GM18951 (cell line): ENCODE data around the gene ZNF133.
"Not testable (repeated sequence)": the region's sequence is repeated elsewhere in the genome, so short reads cannot be mapped to it uniquely, and the experiment has no call there.

Source experiments
- POLR2A ChIP-seq: IDR thresholded peaks from 4 replicates; pipeline ENCODE4 v1.6.1; 2011; ENCODE audit warnings: mild to moderate bottlenecking; ENCODE audit not compliant: insufficient read length, insufficient read depth; ENCODE audit errors: extremely low read depth
- in situ Hi-C: fragments of 300-500 bp; cut with MboI; formaldehyde crosslinking; loops from one replicate; pipeline ENCODE4 v1.12.0; 2022; ENCODE audit warnings: low sequenced_read_pairs, mixed read lengths, inconsistent platforms; ENCODE audit not compliant: unreplicated experiment

ZNF133 gene

DNA sequence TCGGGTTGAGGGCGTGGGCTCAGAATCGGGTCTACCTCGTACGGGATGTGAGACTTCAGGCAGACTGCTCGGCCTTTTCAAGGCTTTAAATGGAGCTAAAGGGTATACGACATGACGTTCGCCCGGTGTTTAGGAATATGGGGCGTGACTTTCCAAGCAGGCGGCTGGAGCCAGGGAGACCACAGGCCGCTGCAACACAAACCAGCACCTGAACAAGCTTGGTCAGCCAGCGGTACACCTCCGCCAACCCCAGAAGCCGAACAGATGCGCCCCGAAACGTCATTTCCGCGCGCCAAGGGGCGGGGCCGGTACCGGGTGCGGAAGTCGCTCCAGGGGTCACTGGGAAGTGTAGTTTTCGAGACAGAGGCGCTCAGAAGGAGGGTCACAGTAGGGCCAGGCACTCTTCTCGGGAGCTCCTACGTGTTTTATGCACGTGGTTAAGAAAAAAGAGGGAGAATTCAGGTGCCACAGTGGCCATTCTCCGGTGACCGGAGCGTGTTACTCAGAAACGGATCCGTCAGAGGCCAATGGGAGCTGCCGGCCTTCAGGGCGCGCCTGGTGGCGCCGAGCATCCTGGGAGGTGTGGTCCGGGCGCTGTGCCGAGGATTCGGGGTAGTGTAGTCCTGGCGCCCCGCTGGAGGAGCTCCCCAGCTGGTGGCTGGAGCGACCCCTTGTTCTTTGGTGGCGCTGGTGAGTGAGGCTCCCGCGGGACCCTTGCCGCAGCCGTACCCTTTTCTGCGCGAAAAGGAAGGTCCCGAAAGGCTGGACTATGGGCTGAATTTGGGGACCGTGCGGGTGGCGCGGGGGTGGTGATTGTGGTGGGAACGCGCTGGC, at the start of gene ZNF133:
TSS of gene ZNF133 (plus strand) at position 613 of the 834 bp plus-strand sequence. CDS start 17,160 bp downstream, outside the sequence.
- in situ Hi-C loops = no loop called here
- TF ChIP-seq POLR2A = peak; percentile 96

DNA sequence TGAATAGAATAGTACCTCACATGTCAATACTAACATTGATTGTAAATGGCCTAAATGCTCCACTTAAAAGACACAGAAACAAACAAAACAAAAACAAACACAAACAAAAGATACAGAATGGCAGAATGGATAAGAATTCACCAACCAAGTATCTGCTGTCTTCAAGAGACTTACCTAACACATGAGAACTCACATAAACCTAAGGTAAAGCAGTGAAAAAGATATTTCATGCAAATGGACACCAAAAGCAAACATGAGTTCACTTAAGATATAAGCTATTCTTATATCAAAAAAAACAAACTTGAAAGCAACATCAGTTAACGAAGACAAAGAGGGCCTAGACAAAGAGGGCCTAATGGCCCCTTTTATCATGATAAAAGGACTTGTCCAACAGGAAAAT, 47.3 kb upstream of the ZNF133 start:
- in situ Hi-C loops = no loop called here
- no peak for TF ChIP-seq POLR2A

DNA sequence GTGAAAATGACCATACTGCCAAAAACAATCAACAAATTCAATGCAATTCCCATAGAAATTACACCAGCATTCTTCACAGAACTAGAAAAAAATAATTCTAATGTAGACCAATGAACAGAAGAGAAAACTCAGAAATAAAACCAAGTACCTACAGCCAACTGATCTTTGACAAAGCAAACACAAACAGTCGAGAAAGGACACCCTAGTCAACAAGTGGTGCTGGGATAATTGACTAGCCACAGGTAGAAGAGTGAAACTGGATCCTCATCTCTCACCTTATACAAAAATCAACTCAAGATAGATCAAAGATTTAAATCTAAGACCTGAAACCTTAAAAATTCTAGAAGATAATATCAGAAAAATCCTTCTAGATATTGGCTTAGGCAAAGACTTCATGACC, 44.5 kb upstream of the ZNF133 start:
- no peak for TF ChIP-seq POLR2A
- in situ Hi-C loops = no loop called here

DNA sequence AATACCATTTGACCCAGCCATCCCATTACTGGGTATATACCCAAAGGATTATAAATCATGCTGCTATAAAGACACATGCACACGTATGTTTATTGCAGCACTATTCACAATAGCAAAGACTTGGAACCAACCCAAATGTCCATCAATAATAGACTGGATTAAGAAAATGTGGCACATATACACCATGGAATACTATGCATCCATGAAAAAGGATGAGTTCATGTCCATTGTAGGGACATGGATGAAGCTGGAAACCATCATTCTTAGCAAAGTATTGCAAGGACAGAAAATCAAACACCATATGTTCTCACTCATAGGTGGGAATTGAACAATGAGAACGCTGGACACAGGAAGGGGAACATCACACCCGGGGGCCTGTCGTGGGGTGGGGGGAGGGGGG, 39.8 kb upstream of the ZNF133 start:
- in situ Hi-C loops = not testable (repeated sequence)

DNA sequence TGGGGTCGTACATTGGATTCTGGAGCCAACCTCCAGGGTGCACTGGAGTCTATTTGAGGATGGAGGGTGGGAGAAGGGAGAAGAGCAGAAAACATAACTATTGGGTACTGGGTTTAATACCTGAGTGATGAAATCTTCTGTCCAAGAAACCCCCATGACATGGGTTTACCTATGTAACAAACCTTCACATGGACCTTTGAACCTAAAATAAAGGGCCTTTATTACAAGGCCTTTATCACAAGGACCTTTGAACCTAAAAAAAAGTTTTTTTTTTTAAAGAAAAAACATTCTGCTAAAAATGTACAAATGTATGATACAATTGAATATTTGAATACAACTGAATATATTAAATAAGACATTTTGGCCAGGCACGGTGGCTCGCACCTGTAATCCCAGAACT, 38.1 kb upstream of the ZNF133 start:
- no peak for TF ChIP-seq POLR2A
- in situ Hi-C loops = no loop called here

DNA sequence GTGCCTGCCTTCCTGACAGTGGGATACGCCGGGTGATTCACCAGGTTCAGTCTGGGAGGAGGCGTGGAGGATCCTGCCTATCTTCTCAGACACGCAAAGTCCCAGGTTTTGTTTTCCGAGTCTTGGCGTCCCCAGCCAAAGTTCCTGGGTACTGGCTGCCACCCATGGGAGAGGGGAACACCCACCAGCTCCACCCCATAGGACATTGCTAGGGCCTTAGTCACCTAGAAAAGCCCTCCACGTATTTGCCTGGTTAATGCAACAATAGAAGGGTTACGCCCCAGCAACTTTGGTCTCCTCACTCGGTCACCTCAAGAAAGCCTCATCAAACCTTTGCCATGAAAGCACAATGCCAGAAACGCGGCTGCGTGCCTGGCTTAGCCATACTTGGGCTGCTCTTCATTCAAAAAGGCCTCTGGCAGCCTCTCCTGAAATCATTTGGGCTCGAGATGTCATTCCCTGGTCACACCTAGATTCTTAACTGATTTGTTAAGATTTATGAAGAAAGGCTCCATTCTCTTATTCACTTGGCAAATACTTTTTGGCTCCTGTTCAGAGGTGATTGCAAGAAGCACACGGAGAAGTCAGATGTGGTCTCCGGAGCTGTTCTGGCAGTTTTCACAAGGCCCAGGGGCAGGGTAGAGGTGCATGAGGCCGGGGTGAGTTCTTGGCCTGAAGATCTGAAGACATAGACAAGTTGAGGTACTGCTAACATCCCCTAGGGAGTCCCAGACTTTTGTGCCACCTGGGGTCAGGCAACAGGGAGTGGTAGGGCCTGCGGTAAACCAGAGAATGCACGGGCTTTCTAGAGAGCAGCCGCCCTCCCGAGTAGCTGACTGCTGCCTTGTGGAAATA, 35.5 kb upstream of the ZNF133 start:
- TF ChIP-seq POLR2A = no peak
- in situ Hi-C loops = no loop called here

DNA sequence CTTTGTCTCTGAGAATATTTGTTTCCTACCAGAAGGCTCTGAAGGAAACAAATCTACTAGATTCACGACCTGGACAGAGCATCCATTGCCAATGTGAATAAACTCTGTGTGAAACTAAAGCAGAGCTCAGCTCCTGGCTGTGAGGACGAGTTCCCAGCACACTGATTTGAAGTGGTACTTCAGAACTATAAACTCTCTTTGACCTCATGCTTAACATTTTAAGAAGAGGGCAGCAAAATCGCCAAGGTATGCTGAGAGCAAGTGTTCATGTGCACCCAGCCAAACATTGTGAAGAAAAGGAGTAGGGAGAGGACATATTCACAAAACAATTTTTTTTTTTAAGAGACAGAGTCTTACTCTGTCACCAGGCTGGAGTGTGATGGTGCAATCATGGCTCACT, 33.7 kb upstream of the ZNF133 start:
- in situ Hi-C loops = no loop called here
- TF ChIP-seq POLR2A = no peak

DNA sequence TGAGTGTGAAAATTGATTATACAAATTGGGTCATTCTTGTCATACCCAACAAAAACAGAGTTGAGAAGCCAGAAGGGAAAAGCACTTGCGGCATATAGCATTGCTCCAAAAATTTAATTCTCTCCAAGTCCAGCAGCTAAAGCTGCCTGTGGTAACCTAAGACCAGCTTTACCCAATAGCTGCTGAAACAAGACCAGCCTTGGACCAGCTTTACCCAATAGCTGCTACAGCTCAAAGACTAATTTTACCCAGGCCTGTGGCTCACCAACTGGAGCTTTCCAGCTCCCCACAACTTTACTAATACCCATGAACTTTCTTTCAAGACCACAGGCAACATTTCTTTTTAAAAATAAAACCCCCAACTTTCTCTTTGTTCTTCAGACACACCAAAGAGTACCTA, 32.8 kb upstream of the ZNF133 start:
- in situ Hi-C loops = no loop called here
- TF ChIP-seq POLR2A = no peak

DNA sequence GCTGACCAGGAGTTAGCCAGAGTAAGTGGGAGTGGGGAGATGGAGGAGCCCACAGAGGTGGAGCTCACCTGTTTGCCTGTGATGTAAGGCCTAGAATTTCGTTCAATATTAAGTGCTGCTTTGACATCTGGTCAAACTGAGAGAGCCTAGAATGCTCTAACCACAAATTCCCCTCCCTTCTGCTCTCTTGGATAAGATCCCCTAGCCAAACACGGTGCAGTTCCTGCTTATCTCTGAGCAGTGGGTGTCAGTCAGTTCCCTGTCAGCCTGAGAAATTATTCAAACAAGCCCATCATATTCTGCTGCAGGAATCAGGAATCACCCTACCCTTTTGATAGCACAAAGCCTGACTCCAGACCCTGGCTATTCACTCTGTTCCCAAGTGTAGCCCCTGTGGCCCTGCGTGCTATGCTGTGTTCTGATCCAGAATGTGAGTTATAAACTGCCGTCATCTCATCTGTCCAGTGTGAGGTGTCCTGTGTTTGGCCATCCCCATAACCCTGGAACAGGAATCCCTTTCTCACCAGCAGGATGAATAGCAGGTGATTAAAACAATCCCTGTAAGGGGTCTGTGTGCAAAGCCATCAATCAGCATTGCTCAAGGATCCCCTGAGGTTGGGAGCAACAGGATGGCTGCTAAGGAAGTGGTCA, 31.8 kb upstream of the ZNF133 start:
- in situ Hi-C loops = no loop called here

DNA sequence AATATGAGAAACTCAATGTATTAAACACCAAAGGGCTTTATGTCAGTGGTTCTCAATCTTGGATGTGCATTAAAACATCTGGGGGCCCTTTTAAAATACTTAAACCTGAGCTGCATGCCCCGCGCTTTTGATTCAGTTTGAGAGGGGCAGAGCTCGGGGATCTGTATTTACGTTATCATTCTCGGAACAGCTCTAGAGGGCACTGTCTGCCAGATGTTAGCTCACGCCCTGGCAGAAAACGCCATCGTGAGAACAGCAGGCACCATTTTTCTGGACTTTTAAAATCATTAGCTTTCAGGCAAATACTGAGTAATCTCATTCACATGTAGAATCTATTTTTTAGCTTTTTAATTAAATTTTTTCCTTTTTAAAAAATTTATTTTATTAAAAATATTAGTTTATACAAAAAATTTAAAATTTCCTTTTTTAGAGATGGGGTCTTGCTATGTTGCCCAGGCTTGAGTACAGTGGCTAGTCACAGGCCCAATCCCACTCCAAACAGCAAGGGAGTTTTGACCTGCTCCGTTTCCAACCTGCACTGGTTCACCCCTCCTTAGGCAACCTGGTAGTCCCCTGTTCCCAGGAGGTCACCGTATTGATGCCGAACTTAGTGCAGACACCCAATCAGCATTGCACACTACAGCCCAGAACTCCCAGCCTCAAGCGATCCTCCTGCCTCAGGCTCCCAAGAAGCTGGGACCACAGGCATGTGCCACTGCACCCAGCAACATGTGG, 30.0 kb upstream of the ZNF133 start:
- no peak for TF ChIP-seq POLR2A
- in situ Hi-C loops = no loop called here

More for the DNA sequence above, 31.8 kb upstream of the ZNF133 start:
- no peak for TF ChIP-seq POLR2A

DNA sequence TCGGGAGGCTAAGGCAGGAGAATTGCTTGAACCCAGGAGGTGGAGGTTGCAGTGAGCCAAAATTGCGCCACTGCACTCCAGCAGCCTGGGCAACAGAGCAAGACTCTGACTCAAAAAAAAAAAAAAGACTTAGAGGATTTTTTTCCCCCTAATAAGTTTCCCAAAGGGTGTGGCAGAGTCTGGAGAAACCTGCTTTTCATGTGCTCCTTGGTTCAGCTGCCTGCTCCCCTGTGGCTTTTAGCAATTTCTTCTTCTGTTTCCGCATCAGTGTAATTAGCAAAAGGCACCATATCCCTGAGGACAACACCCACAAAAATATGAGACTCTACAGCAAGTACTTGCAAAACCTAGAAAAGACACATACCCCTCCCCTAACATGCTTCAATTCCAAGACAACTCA, 28.6 kb upstream of the ZNF133 start:
- TF ChIP-seq POLR2A = no peak
- in situ Hi-C loops = no loop called here

DNA sequence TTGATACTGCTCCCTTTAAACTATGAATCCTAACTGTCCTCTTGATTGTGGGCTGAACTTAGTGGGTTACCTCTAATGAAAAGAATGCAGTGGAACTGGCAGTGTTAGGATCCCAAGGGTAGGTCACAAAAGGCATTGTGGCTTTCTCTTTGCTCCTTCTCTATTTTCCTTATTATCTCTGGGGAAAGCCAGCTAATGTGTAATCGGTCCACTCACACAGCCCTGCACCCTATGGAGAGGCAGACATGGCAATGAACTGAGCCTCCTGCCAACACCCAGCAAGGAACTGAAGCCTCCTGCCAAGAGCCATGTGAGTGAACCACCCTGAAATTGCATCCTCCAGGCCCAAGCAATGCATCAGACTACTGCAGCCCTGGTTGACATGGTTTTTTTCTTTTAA, 24.6 kb upstream of the ZNF133 start:
- TF ChIP-seq POLR2A = no peak
- in situ Hi-C loops = no loop called here

DNA sequence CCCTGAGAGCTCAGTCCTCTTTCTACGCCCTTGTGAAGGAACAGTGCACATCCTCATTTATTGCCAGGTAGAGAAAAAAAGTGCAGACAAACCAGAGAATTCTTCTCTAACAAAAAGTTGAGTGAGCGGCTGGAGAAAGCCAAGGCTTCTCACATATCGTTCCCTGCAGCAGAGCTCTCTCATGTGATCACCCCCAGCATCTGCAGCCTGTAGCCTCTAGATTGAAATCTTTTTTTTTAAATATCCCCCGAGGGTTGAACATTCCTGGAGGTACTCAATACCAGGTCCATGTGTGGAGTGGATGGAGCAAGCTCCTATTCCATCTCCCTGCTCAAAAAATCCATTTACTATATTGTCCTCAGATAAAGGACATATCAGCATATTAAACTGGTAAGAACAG, 22.9 kb upstream of the ZNF133 start:
- in situ Hi-C loops = no loop called here
- TF ChIP-seq POLR2A = no peak
